ENCODE measurements around the gene CLPTM1L.

DNA sequence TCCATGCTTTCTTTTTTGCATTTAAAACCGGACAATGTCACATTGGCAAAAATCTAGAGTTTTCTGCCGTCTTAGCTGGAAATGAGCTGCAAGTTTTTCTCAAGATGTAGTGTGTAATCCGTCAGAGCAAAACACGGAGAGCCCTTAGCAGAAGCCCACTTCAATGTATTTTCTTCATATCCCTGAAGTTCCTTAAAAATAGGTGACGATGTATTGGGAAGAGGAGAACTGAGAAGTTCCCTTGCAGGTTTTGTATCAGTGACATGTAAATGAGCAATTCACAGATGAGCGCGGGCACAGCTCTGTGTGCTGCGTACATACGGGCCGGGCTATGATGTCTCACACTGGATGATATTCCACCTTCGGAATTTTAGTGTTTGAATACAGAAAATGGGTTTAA, 14.8 kb upstream of the CLPTM1L start:
- TF ChIP-seq ZNF558 (tag by site-specific recombination; IDR thresholded peaks at IDR 0.05), result no peak
- no peak for TF ChIP-seq ZNF146 (tag by site-specific recombination; IDR thresholded peaks at IDR 0.05)
- no peak for TF ChIP-seq ZNF16 (tag by site-specific recombination; IDR thresholded peaks at IDR 0.05; ENCODE audit: low read depth)
- TF ChIP-seq IKZF3 (tag by site-specific recombination; IDR thresholded peaks at IDR 0.05), result no peak
- no peak for TF ChIP-seq CTCF (tag by site-specific recombination; IDR thresholded peaks at IDR 0.05)
- no peak for TF ChIP-seq ZNF76 (tag by site-specific recombination; IDR thresholded peaks at IDR 0.05; ENCODE audit: borderline replicate concordance, low read depth)
- TF ChIP-seq ZNF175 (tag by site-specific recombination; IDR thresholded peaks at IDR 0.05), result no peak
- no peak for TF ChIP-seq ZNF510 (tag by site-specific recombination; IDR thresholded peaks at IDR 0.05; ENCODE audit: insufficient replicate concordance)

All from HEK293 (cell line).